Measurements from ENCODE around the gene CEP44.
"Not testable (repeated sequence)": the region's sequence is repeated elsewhere in the genome, so short reads cannot be mapped to it uniquely, and the experiment has no call there.

The CEP44 gene

GRCh38 chr4:174259580-174259979 is 24.1 kb upstream of the CEP44 start:
- DNase-seq = no peak
- no peaks in the 10 kb centered on the region for H3K36me3 ChIP-seq (replicated peaks)
- H3K4me3 ChIP-seq (ENCODE audit: low read depth, low read length) = no peak overlapping the region
- H3K27me3 ChIP-seq (replicated peaks) = no peaks in the 10 kb centered on the region
- in situ Hi-C loops (cut with HindIII; ENCODE audit: low pct_ligation_motif_present, low sequenced_read_pairs) = no loop called here
- no peak overlapping the region for H3K27ac ChIP-seq
- TF ChIP-seq, protein P1, sequence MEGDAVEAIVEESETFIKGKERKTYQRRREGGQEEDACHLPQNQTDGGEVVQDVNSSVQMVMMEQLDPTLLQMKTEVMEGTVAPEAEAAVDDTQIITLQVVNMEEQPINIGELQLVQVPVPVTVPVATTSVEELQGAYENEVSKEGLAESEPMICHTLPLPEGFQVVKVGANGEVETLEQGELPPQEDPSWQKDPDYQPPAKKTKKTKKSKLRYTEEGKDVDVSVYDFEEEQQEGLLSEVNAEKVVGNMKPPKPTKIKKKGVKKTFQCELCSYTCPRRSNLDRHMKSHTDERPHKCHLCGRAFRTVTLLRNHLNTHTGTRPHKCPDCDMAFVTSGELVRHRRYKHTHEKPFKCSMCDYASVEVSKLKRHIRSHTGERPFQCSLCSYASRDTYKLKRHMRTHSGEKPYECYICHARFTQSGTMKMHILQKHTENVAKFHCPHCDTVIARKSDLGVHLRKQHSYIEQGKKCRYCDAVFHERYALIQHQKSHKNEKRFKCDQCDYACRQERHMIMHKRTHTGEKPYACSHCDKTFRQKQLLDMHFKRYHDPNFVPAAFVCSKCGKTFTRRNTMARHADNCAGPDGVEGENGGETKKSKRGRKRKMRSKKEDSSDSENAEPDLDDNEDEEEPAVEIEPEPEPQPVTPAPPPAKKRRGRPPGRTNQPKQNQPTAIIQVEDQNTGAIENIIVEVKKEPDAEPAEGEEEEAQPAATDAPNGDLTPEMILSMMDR (IDR thresholded peaks at IDR 0.05; ENCODE audit: low read depth, low read length, missing control alignments) = no peak

DNA sequence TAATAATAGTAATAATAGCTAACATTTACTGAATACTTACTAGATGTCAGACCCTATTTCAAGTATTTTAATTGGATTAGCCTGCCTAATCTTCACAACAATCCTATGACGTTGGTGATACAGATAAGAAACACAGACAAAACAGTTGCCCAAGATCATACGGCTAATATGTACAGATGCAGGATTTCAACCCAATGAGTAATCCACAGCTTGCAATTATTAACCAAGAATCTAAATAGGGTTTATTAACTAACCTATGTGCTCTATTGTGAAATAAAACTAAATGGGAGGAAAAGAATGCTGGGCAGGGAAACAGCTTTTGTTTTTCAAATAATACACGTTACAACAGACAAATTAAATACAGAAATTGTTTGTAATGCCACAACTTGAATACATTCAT is 23.6 kb upstream of the CEP44 start:
- Histone ChIP-seq H3K27ac (peak overlapping the region; percentile 47), H3K27me3 (replicated peaks) (no peaks in the 10 kb centered on the region), H3K36me3 (replicated peaks) (no peaks in the 10 kb centered on the region), H3K4me3 (ENCODE audit: low read depth, low read length) (no peak overlapping the region)
- TF ChIP-seq, protein P1 (IDR thresholded peaks at IDR 0.05; ENCODE audit: low read depth, low read length, missing control alignments) = no peak
- in situ Hi-C loops (cut with HindIII; ENCODE audit: low pct_ligation_motif_present, low sequenced_read_pairs) = no loop called here
- peak; percentile 62 for DNase-seq

GRCh38 chr4:174261432-174261831 is 22.3 kb upstream of the CEP44 start:
- H3K36me3 ChIP-seq (replicated peaks); in situ Hi-C loops (cut with HindIII; ENCODE audit: low pct_ligation_motif_present, low sequenced_read_pairs); H3K27ac ChIP-seq; DNase-seq; H3K4me3 ChIP-seq (ENCODE audit: low read depth, low read length); H3K27me3 ChIP-seq (replicated peaks): not testable (repeated sequence)

- Histone ChIP-seq H3K36me3 (replicated peaks) (no peaks in the 10 kb centered on the region), H3K27ac (no peak overlapping the region), H3K27me3 (replicated peaks) (no peaks in the 10 kb centered on the region), H3K4me3 (ENCODE audit: low read depth, low read length) (no peak overlapping the region)
- DNase-seq = no peak
- in situ Hi-C loops (cut with HindIII; ENCODE audit: low pct_ligation_motif_present, low sequenced_read_pairs) = no loop called here
- TF ChIP-seq, protein P1 (IDR thresholded peaks at IDR 0.05; ENCODE audit: low read depth, low read length, missing control alignments) = no peak
These were observed 20.9 kb upstream of the CEP44 start for GRCh38 chr4:174262624-174263444.

- no peak overlapping the region for H3K4me3 ChIP-seq (ENCODE audit: low read depth, low read length)
- no peaks in the 10 kb centered on the region for H3K36me3 ChIP-seq (replicated peaks)
- H3K27ac ChIP-seq = no peak overlapping the region
- no peak for DNase-seq
- in situ Hi-C loops (cut with HindIII; ENCODE audit: low pct_ligation_motif_present, low sequenced_read_pairs) = no loop called here
- no peaks in the 10 kb centered on the region for H3K27me3 ChIP-seq (replicated peaks)
- TF ChIP-seq, protein P1 (IDR thresholded peaks at IDR 0.05; ENCODE audit: low read depth, low read length, missing control alignments) = no peak
These were observed 20.3 kb upstream of the CEP44 start for GRCh38 chr4:174263445-174263736.

GRCh38 chr4:174265916-174266315 is 17.8 kb upstream of the CEP44 start:
- Histone ChIP-seq H3K36me3 (replicated peaks) (no peaks in the 10 kb centered on the region), H3K4me3 (ENCODE audit: low read depth, low read length) (no peak overlapping the region), H3K27me3 (replicated peaks) (no peaks in the 10 kb centered on the region), H3K27ac (no peak overlapping the region)
- TF ChIP-seq, protein P1 (IDR thresholded peaks at IDR 0.05; ENCODE audit: low read depth, low read length, missing control alignments) = no peak
- no peak for DNase-seq
- in situ Hi-C loops (cut with HindIII; ENCODE audit: low pct_ligation_motif_present, low sequenced_read_pairs) = no loop called here
